IMR-90 (cell line): ENCODE measurements around the gene AKAP8L. TPM values are rescaled to one million over a fixed set of nuclear protein-coding genes. Genes with fewer than 3 reads are reported as not detected.
A peak's percentile ranks its signal among the peaks of the same experiment; 100 is the strongest.

Experiments used
- ATAC-seq: fragments of 200-7000 bp; cut with Tn5 transposase; 2 replicates; pipeline ENCODE4 v1.9.1; 2020; ENCODE audit warnings: low read depth, mild to moderate bottlenecking, moderate library complexity
- BruUV-seq: library from RNA; stranded (reverse); fragments of 400-500 nt; replicated peaks from 2 replicates; lab custom pipeline; 2021; lab: Mats Ljungman, UMichigan
- CTCF ChIA-PET: fragments of 300-600 bp; formaldehyde crosslinking; extraction: SDS; loops from one replicate; lab custom pipeline; 2021; ENCODE audit warnings: antibody characterized with exemption; lab: Yijun Ruan, JAX
- POLR2A ChIA-PET: fragments of 300-600 bp; sonication (Branson Sonifier 250); formaldehyde crosslinking; loops from one replicate; lab custom pipeline; 2022; ENCODE audit warnings: antibody characterized with exemption; ENCODE audit not compliant: unreplicated experiment; lab: Charles Lee
- DNase-seq: peaks from one replicate; pipeline ENCODE4 v3.0.0; 2013
- H2AFZ ChIP-seq: replicated peaks from 2 replicates; pipeline ENCODE3; 2013; ENCODE audit warnings: low read length, mild to moderate bottlenecking; ENCODE audit not compliant: poor library complexity
- H2AK5ac ChIP-seq: 2 replicates; pipeline ENCODE4 v1.6.1; 2013; ENCODE audit warnings: low read depth, low read length, inconsistent platforms
- H2AK9ac ChIP-seq: replicated peaks from 2 replicates; pipeline ENCODE3; 2013; ENCODE audit warnings: mild to moderate bottlenecking, low read depth, low read length, moderate library complexity; ENCODE audit not compliant: poor library complexity
- H2BK120ac ChIP-seq: 2 replicates; pipeline ENCODE4 v1.6.1; 2013; ENCODE audit warnings: low read depth, low read length, inconsistent platforms
- H2BK15ac ChIP-seq: 3 replicates; pipeline ENCODE4 v1.6.1; 2013; ENCODE audit warnings: low read depth, low read length, inconsistent platforms
- H2BK20ac ChIP-seq: 2 replicates; pipeline ENCODE4 v1.6.1; 2013; ENCODE audit warnings: low read depth, mild to moderate bottlenecking, inconsistent platforms, low read length, moderate library complexity
- H2BK5ac ChIP-seq: 2 replicates; pipeline ENCODE4 v1.6.1; 2013; ENCODE audit warnings: mild to moderate bottlenecking, low read depth, low read length, inconsistent platforms; ENCODE audit not compliant: poor library complexity, severe bottlenecking
- H3K14ac ChIP-seq: replicated peaks from 2 replicates; pipeline ENCODE4 v1.6.1; 2013; ENCODE audit warnings: low read depth, low read length, inconsistent platforms
- H3K18ac ChIP-seq: 2 replicates; pipeline ENCODE4 v1.6.1; 2013; ENCODE audit warnings: low read depth, low read length, control low read depth
- H3K23ac ChIP-seq: 2 replicates; pipeline ENCODE4 v1.6.1; 2013; ENCODE audit warnings: low read depth, low read length, inconsistent platforms
- H3K27ac ChIP-seq: 2 replicates; pipeline ENCODE4 v1.5.1; 2013; ENCODE audit warnings: mild to moderate bottlenecking, control low read depth, low read length; ENCODE audit not compliant: insufficient read depth
- H3K27me3 ChIP-seq: 2 replicates; pipeline ENCODE4 v1.6.1; 2013; ENCODE audit warnings: low read length; ENCODE audit not compliant: control insufficient read depth, insufficient read depth
- H3K36me3 ChIP-seq: 2 replicates; pipeline ENCODE4 v1.6.1; 2013; ENCODE audit warnings: low read length, mixed read lengths; ENCODE audit not compliant: control insufficient read depth, insufficient read depth
- H3K4ac ChIP-seq: 2 replicates; pipeline ENCODE4 v1.6.1; 2013; ENCODE audit warnings: low read depth, low read length, inconsistent platforms
- H3K4me1 ChIP-seq: 2 replicates; pipeline ENCODE4 v1.6.1; 2013; ENCODE audit warnings: low read length, mixed read lengths; ENCODE audit not compliant: control insufficient read depth, insufficient read depth
- H3K4me2 ChIP-seq: 2 replicates; pipeline ENCODE4 v1.6.1; 2013; ENCODE audit warnings: low read depth, mild to moderate bottlenecking, control low read depth, low read length, moderate library complexity
- H3K4me3 ChIP-seq: 2 replicates; pipeline ENCODE4 v1.5.1; 2013; ENCODE audit warnings: low read depth, mild to moderate bottlenecking, control low read depth, low read length, moderate library complexity; ENCODE audit not compliant: insufficient read depth
- H3K56ac ChIP-seq: 2 replicates; pipeline ENCODE4 v1.6.1; 2013; ENCODE audit warnings: low read length, inconsistent platforms; ENCODE audit not compliant: insufficient read depth; ENCODE audit errors: extremely low read depth
- H3K79me1 ChIP-seq, 2 experiments: 2 replicates each; pipeline ENCODE4 v1.6.1; 2013; ENCODE audit warnings: low read length in 2 of 2, inconsistent platforms in 1 of 2, low read depth in 1 of 2
- H3K9ac ChIP-seq: 2 replicates; pipeline ENCODE4 v1.6.1; 2013; ENCODE audit warnings: low read depth, low read length, control low read depth
- H3K9me1 ChIP-seq: 2 replicates; pipeline ENCODE4 v1.6.1; 2013; ENCODE audit warnings: low read length, inconsistent platforms; ENCODE audit not compliant: insufficient read depth
- H3K9me3 ChIP-seq: 2 replicates; pipeline ENCODE4 v1.6.1; 2013; ENCODE audit warnings: low read length; ENCODE audit not compliant: control insufficient read depth, insufficient read depth
- H4K20me1 ChIP-seq: 2 replicates; pipeline ENCODE4 v1.6.1; 2013; ENCODE audit warnings: low read length, inconsistent platforms; ENCODE audit not compliant: insufficient read depth
- H4K5ac ChIP-seq: 2 replicates; pipeline ENCODE4 v1.6.1; 2013; ENCODE audit warnings: mild to moderate bottlenecking, low read depth, low read length, control low read depth
- H4K8ac ChIP-seq, 2 experiments: 2 replicates each; pipeline ENCODE4 v1.6.1; 2013; ENCODE audit warnings: low read depth in 2 of 2, low read length in 2 of 2, control low read depth in 1 of 2, inconsistent platforms in 1 of 2
- H4K91ac ChIP-seq: 2 replicates; pipeline ENCODE4 v1.6.1; 2013; ENCODE audit warnings: low read depth, low read length, inconsistent platforms; ENCODE audit not compliant: insufficient read depth
- BHLHE40 ChIP-seq: fragments of 150-350 bp; IDR thresholded peaks from 2 replicates; pipeline ENCODE4 v1.6.1; 2016; ENCODE audit warnings: mild to moderate bottlenecking, low read depth, low read length
- CEBPB ChIP-seq: IDR thresholded peaks from 2 replicates; pipeline ENCODE4 v1.6.1; 2012; ENCODE audit warnings: low read depth, low read length, improper control_type of control experiment
- ELK1 ChIP-seq: fragments of 150-350 bp; IDR thresholded peaks from 2 replicates; pipeline ENCODE4 v1.6.1; 2016; ENCODE audit warnings: low read depth, mild to moderate bottlenecking, low read length, moderate library complexity, borderline replicate concordance
- MAFK ChIP-seq: IDR thresholded peaks from 2 replicates; pipeline ENCODE4 v1.6.1; 2012; ENCODE audit warnings: low read depth, low read length, improper control_type of control experiment
- MXI1 ChIP-seq: IDR thresholded peaks from 2 replicates; pipeline ENCODE4 v1.6.1; 2012; ENCODE audit warnings: low read depth, mild to moderate bottlenecking, low read length, moderate library complexity, borderline replicate concordance
- WGBS, 2 experiments: methylation state at CpG; one replicate each; pipeline versions ENCODE4 v1.1.5 to v1.1.7; 2013; ENCODE audit warnings: missing lambda C conversion rate in 2 of 2; ENCODE audit not compliant: insufficient read length in 1 of 2; ENCODE audit errors: extremely low coverage in 2 of 2; 5-methylcytosine and 5-hydroxymethylcytosine counted together
- dilution Hi-C: fragments of 300-500 bp; cut with HindIII; formaldehyde crosslinking; loops from one replicate; pipeline ENCODE4 v1.14.3; 2018; ENCODE audit warnings: low sequenced_read_pairs; ENCODE audit not compliant: unreplicated experiment
- in situ Hi-C: fragments of 300-500 bp; cut with MboI; formaldehyde crosslinking; loops from 3 replicates; pipeline ENCODE4 v1.14.3; 2019; ENCODE audit warnings: low sequenced_read_pairs, inconsistent platforms, mixed read lengths
- intact Hi-C: fragments of 100-400 bp; cut with micrococcal nuclease; formaldehyde crosslinking; loops from 2 replicates; pipeline ENCODE4 v1.10.0; 2022
- polyA plus RNA-seq, 3 experiments: library from polyadenylated mRNA; depleted of rRNA; stranded (reverse); fragments of >200 nt; gene quantifications; 2 replicates each; pipeline ENCODE4 v1.2.3, GENCODE V29; 2012; ENCODE audit warnings: low replicate concordance in 1 of 3
- total RNA-seq: library from RNA; depleted of rRNA; stranded (reverse); fragments of >200 nt; gene quantifications from 2 replicates; pipeline ENCODE4 v1.2.3, GENCODE V29; 2012

The AKAP8L gene
- total and polyA plus RNA-seq, 2 of the 4 experiments (the other 2 are of a cell fraction) = 43.1 to 44.6 TPM

GRCh38 chr19:15437355-15438123, 18.8 kb upstream of the AKAP8L start (continued):
- TF ChIP-seq ELK1 (no peak), CEBPB (no peak)

GRCh38 chr19:15436826-15437110, 18.0 kb upstream of the AKAP8L start:
- peaks cover 2 to 4% of the 10 kb centered on the region in 2 experiments; a peak in 1 of 4 replicates for H3K79me1 ChIP-seq
- no peak overlapping the region for H3K14ac ChIP-seq
- dilution Hi-C loops = no loop called here
- H4K91ac ChIP-seq = no peak overlapping the region
- DNase-seq (no peak), ATAC-seq (no peak)
- no peak overlapping the region for H2BK15ac ChIP-seq
- no peak overlapping the region for H2BK5ac ChIP-seq
- no peaks in the 10 kb centered on the region for H3K27me3 ChIP-seq
- intact Hi-C loops = loop anchor here (5.0 kb wide), 1 partner anchor 344 kb away; no protein-coding TSS in a partner anchor
- CTCF ChIA-PET = interaction anchor here (0.6 to 1.5 kb wide), 3 partner anchors 18 to 260 kb away, joined by 3 to 7 read pairs (median 4); partner anchors contain the start of gene AKAP8L
- WGBS, 2 experiments = 97% methylated on average over 6 of the region's 15 CpGs; no CpG with 5 or more reads in 1 of the 2 experiments
- H4K5ac ChIP-seq = peak overlapping the region; percentile 54; the same call in 1 of the 2 replicates
- no peak overlapping the region for H2BK20ac ChIP-seq
- no peak overlapping the region; the same call in 1 of the 2 replicates for H3K18ac ChIP-seq
- H3K4me2 ChIP-seq = no peak overlapping the region
- no peaks in the 10 kb centered on the region for H3K9me3 ChIP-seq
- peak overlapping the region; percentile 78 for H2AK5ac ChIP-seq
- no peak overlapping the region for H4K8ac ChIP-seq
- H3K4ac ChIP-seq = 0 out of 2 replicates have a peak overlapping the region, but pooled peaks have one; percentile 12
- in situ Hi-C loops = loop anchor here (25.0 kb wide), 1 partner anchor 874 kb away; the partner anchor contains the start of gene NDUFB7
- no peak overlapping the region for H3K23ac ChIP-seq
- H3K56ac ChIP-seq = no peak overlapping the region
- no TSS peak for BruUV-seq
- peak overlapping the region; percentile 72 for H2AK9ac ChIP-seq
- no peaks in the 10 kb centered on the region for H3K36me3 ChIP-seq
- 0 out of 2 replicates have a peak, but pooled peaks cover 5% of the 10 kb centered on the region for H3K9me1 ChIP-seq
- H3K4me1 ChIP-seq = peaks cover 17% of the 10 kb centered on the region
- H3K9ac ChIP-seq = no peak overlapping the region
- POLR2A ChIA-PET = no interaction called here
- H2AFZ ChIP-seq = peak overlapping the region; percentile 32
- no peak for TF ChIP-seq BHLHE40
- no peak for TF ChIP-seq MXI1
- TF ChIP-seq MAFK = no peak
- no peak overlapping the region; the same call in 1 of the 2 replicates for H3K27ac ChIP-seq
- no peak overlapping the region for H2BK120ac ChIP-seq
- no peak overlapping the region for H3K4me3 ChIP-seq
- 0 out of 2 replicates have a peak, but pooled peaks cover 2% of the 10 kb centered on the region for H4K20me1 ChIP-seq
